Measurements from ENCODE around the gene DSE.

DNA sequence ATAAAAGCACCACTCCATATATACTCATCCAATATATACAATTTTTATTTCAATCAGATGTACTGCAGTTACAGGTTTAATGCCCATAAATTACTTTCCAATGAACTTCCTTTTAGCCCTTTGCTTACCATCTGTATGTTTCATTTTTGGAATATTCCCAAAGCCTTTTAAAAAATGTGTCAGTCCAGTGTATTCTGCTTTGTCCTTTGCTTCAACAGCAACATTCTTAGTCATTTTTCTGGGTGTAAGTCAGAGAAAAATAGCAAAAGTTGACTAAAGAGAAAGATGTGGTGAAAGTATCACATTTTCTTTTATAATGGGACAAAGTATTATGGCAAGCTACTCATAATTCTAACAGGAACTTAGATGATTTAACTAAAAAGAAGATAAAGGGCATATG lies 15.2 kb downstream of the DSE start:
- TF ChIP-seq, protein P1, sequence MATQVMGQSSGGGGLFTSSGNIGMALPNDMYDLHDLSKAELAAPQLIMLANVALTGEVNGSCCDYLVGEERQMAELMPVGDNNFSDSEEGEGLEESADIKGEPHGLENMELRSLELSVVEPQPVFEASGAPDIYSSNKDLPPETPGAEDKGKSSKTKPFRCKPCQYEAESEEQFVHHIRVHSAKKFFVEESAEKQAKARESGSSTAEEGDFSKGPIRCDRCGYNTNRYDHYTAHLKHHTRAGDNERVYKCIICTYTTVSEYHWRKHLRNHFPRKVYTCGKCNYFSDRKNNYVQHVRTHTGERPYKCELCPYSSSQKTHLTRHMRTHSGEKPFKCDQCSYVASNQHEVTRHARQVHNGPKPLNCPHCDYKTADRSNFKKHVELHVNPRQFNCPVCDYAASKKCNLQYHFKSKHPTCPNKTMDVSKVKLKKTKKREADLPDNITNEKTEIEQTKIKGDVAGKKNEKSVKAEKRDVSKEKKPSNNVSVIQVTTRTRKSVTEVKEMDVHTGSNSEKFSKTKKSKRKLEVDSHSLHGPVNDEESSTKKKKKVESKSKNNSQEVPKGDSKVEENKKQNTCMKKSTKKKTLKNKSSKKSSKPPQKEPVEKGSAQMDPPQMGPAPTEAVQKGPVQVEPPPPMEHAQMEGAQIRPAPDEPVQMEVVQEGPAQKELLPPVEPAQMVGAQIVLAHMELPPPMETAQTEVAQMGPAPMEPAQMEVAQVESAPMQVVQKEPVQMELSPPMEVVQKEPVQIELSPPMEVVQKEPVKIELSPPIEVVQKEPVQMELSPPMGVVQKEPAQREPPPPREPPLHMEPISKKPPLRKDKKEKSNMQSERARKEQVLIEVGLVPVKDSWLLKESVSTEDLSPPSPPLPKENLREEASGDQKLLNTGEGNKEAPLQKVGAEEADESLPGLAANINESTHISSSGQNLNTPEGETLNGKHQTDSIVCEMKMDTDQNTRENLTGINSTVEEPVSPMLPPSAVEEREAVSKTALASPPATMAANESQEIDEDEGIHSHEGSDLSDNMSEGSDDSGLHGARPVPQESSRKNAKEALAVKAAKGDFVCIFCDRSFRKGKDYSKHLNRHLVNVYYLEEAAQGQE (IDR thresholded peaks at IDR 0.05; ENCODE audit: low read depth) = no peak
- no peak for TF ChIP-seq TCF12 (IDR thresholded peaks at IDR 0.05; ENCODE audit: low read depth)
- TF ChIP-seq, protein P2, sequence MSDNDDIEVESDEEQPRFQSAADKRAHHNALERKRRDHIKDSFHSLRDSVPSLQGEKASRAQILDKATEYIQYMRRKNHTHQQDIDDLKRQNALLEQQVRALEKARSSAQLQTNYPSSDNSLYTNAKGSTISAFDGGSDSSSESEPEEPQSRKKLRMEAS (IDR thresholded peaks at IDR 0.05) = no peak
- no peak for TF ChIP-seq TAF1 (IDR thresholded peaks at IDR 0.05; ENCODE audit: low read depth)
- TF ChIP-seq CREB1 (IDR thresholded peaks at IDR 0.05; ENCODE audit: low read depth) = no peak
- TF ChIP-seq YY1 (IDR thresholded peaks at IDR 0.05; ENCODE audit: low read depth) = no peak
- no peak for TF ChIP-seq CEBPB (IDR thresholded peaks at IDR 0.05)
- TF ChIP-seq EGR1 (IDR thresholded peaks at IDR 0.05) = no peak
- no peak for TF ChIP-seq ZBTB7A (IDR thresholded peaks at IDR 0.05; ENCODE audit: low read depth)
- TF ChIP-seq EP300 (IDR thresholded peaks at IDR 0.05; ENCODE audit: borderline replicate concordance) = no peak
- no peak for TF ChIP-seq TEAD4 (IDR thresholded peaks at IDR 0.05)
- TF ChIP-seq FOXM1 (IDR thresholded peaks at IDR 0.05; ENCODE audit: borderline replicate concordance, low read depth) = no peak
- no peak for TF ChIP-seq RAD21 (IDR thresholded peaks at IDR 0.05; ENCODE audit: low read depth)
- TF ChIP-seq, protein P3, sequence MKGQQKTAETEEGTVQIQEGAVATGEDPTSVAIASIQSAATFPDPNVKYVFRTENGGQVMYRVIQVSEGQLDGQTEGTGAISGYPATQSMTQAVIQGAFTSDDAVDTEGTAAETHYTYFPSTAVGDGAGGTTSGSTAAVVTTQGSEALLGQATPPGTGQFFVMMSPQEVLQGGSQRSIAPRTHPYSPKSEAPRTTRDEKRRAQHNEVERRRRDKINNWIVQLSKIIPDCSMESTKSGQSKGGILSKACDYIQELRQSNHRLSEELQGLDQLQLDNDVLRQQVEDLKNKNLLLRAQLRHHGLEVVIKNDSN (IDR thresholded peaks at IDR 0.05) = no peak
